GM19025 (cell line): ENCODE measurements around the gene PRKAB1.
"Not testable (repeated sequence)": the region's sequence is repeated elsewhere in the genome, so short reads cannot be mapped to it uniquely, and the experiment has no call there.

Experiments
- ATAC-seq: cut with Tn5 transposase; IDR thresholded peaks from one replicate; pipeline ENCODE4 v1.9.1; 2021; ENCODE audit warnings: mild to moderate bottlenecking, low read depth, moderate library complexity; ENCODE audit not compliant: unreplicated experiment

PRKAB1 gene, protein sequence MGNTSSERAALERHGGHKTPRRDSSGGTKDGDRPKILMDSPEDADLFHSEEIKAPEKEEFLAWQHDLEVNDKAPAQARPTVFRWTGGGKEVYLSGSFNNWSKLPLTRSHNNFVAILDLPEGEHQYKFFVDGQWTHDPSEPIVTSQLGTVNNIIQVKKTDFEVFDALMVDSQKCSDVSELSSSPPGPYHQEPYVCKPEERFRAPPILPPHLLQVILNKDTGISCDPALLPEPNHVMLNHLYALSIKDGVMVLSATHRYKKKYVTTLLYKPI

DNA sequence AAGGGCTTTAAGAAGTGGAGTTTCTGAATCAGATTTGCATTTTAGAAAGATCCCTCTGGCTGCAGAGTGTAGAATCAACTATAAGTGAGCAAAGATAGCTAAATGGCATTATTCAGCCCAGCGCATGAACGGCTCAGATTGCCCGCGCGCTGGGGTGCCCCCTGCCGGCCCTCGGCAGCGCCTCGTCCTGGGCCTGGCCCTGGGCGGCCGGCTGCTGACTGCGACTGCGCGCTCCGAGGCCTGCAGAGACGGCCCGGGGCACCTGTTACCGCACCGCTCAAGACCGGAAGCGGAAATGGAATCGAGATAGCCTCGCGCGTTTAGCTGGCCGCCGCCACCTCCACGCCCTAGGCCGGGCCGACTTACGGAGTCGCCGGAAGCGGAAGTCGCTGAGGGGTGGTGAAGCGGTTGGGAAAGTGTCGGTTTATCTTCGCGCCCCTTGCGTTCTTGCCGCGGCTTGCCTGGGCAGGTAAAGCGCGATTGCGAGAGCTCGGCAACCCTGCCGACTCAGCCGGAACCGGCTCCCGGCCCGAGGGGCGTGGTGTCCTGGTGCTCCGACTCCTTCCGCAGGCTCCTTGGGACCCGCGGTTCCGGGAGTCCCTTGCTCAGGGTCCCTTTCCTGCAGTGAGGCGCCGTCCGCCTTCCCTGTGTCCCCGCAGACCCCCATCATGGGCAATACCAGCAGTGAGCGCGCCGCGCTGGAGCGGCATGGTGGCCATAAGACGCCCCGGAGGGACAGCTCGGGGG lies at the start of gene PRKAB1:
TSS of gene PRKAB1 (plus strand) at position 557 of the 747 bp plus-strand sequence. CDS start at position 669, 112 bp downstream.
- ATAC-seq: peak; percentile 91

- ATAC-seq: not testable (repeated sequence)
These were observed 49.5 kb upstream of the PRKAB1 start for GRCh38 chr12:119618328-119618896.

GRCh38 chr12:119620490-119620889 lies 47.4 kb upstream of the PRKAB1 start:
- no peak for ATAC-seq

GRCh38 chr12:119621878-119622277 lies 46.1 kb upstream of the PRKAB1 start:
- no peak for ATAC-seq

DNA sequence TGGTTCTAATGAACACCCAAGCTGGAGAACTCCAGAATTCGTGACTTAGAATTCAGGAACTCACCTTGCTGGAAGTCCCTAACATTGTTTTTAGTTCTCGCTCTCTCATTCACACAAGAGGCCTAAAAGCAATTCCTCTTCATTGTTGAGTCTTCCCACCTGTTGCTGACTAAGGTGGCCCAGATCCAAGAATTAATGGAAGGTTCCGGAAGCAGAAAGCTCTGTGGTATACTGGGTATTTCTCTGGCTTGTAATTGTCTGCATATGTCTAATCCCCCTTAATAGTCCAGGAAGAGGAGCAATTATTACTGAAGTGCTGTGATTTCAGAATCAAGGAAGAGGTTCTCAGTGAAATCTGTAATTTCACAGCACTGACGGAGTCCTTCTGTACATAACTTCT lies 43.0 kb upstream of the PRKAB1 start:
- no peak for ATAC-seq

GRCh38 chr12:119627019-119627643 lies 40.8 kb upstream of the PRKAB1 start:
- no peak for ATAC-seq

DNA sequence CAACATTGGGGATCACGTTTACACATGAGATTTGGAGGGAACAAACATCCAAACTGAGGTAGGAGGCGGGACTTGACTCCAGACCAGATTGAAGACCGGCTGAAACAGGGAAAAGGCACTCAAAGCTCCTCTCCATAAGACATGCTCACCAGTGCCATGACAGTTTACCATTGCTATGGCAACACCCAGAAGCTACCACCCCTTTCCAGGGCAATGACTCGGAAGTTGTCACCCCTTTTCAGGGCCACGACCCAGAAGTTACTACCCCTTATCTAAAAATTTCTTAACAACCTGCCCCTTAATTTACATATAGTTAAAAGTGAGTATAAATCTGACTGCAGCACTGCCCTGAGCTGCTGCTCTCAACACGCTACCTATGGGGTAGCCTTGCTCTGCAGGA lies 40.2 kb upstream of the PRKAB1 start:
- ATAC-seq: no peak

DNA sequence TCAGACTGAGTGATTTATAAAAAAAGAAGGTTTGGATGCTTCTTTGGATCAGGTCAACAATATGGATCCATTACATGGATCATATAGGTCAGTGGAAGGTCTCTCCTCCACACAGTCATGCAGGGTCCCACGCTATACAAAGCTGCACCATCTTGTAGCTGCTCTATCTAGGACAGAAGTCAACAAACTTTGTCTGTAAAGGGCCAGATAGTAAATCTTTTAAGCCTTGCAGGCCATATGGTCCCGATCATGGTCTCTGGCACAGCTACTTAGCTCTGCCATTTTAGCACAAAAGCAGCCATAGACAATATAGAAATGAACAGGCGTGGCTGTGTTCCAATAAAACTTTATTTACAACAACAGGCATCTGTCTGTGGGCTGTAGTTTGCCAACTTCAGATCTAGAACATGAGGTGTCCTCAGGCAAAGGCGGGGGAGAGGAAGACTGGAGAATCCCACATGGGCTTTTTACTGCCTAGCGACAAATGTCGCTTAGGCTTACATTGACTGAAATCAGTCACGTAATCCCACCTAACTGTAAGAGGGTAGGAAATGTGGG lies 37.6 kb upstream of the PRKAB1 start:
- no peak for ATAC-seq

GRCh38 chr12:119630962-119631550 lies 36.9 kb upstream of the PRKAB1 start:
- no peak for ATAC-seq

GRCh38 chr12:119631930-119632678 lies 35.8 kb upstream of the PRKAB1 start:
- no peak for ATAC-seq

DNA sequence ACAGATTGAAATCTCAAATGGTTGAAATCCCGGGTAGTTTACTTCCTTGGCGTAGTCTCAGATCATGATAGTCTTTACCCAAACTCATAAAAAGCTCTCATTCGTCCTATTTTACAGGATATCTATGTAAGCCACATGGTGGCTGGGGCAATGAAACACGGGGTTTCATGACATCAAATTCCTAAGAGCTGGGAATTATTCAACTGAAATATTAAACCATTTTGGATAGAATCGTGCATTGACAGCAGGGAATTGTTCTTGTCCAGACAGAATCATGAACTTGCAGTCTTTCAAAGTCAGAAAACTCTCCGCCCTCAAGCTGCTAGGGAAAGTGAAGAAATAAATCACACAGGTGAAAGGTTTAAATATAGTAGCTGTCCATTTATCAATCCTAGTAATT lies 33.2 kb upstream of the PRKAB1 start:
- ATAC-seq: no peak

DNA sequence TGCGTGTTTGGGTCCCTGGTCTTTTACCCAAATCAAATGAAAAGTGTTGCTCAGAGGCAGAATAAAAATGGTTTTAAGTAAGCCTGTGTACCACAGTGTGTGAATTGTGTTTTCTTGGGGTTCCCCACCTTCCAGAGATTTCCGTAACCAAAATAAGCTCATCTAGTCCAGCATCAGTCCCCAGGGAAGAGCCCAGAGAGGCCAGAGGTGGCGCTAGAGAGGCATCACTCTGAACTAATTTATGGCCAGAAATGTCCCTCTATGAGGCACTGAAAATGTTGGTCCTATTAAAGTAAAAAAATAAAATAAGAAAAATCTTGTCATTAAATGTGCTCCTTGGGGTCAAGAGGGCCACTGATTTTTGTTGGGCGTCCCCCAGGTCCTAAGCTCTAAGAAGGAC lies 24.9 kb upstream of the PRKAB1 start:
- no peak for ATAC-seq

GRCh38 chr12:119644930-119645329 lies 23.0 kb upstream of the PRKAB1 start:
- no peak for ATAC-seq

GRCh38 chr12:119645535-119646059 lies 22.3 kb upstream of the PRKAB1 start:
- no peak for ATAC-seq

GRCh38 chr12:119649202-119649808 lies 18.6 kb upstream of the PRKAB1 start:
- no peak for ATAC-seq

GRCh38 chr12:119652665-119653064 lies 15.3 kb upstream of the PRKAB1 start:
- no peak for ATAC-seq

DNA sequence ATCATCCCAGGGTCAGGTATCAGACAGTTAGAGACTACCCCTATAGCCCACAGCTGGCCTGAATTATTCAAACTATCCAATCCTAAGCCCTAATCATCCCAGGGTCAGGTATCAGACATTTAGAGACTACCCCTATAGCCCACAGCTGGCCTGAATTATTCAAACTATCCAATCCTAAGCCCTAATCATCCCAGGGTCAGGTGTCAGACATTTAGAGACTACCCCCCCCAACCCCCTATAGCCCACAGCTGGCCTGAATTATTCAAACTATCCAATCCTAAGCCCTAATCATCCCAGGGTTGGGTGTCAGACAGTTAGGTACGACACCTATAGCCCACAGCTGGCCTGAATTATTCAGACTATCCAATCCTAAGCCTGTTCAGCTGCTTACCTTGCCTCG lies 10.9 kb upstream of the PRKAB1 start:
- not testable (repeated sequence) for ATAC-seq

- ATAC-seq: not testable (repeated sequence)
These were observed 9.8 kb upstream of the PRKAB1 start for GRCh38 chr12:119658166-119658565.

- ATAC-seq: no peak
These were observed 8.5 kb upstream of the PRKAB1 start for GRCh38 chr12:119659289-119659897.
